DOHH2 (cell line): Measurements from ENCODE around the gene ADCY1.

Source experiments
- EZH2phosphoT487 ChIP-seq: fragments of 200-600 bp; sonication (generic); IDR thresholded peaks from 2 replicates; pipeline ENCODE4 v1.6.1; 2017; ENCODE audit warnings: borderline replicate concordance, mild to moderate bottlenecking, antibody characterized with exemption, low read length, moderate library complexity, mixed read lengths
- TF ChIP-seq, protein P1 (sequence below): fragments of 200-600 bp; sonication (generic); IDR thresholded peaks from one replicate; pipeline ENCODE4 v1.5.1; 2014; ENCODE audit warnings: antibody characterized with exemption, mild to moderate bottlenecking, low read depth, low read length; ENCODE audit not compliant: poor library complexity, severe bottlenecking

DNA sequence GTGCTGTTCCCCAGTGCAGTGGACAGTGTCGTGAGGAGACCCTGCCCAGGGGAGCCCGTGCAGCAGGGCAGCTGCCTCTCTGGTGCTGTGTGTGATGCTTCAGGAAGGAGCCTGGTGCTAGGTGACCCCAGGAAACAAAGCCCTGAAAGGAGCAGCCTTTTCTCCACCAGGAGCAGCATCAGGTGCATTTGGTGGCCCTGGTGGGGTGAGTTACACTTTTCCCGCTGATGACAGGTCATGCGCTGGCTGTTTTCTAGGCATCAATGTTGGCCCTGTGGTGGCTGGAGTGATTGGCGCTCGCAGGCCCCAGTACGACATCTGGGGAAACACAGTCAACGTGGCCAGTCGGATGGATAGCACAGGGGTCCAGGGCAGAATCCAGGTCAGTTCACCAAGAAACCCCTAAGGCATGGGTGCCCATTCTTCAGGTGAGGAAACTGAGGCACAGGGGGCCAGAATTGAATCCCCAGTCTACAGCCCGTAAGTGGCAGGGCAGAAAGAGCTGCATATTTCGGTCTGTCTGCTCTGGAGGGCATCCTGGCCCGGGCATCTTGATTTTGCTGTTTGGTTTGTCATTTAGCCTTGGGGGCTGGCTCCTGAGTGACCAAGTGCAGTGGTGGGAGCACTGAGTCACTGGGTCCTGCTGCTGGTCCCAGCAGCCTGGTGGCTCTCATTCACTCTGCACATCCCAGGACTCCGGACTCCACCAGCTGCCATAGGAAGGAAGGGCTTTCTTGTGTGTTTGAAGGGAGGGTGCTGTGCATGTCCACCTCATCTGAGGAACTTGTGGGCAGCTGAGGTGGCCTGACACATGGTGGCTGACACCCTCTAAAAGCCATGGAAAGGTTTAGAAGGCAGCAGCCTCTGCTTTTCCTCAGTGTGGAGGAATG, 136.3 kb downstream of the ADCY1 start:
- TF ChIP-seq, protein P1, sequence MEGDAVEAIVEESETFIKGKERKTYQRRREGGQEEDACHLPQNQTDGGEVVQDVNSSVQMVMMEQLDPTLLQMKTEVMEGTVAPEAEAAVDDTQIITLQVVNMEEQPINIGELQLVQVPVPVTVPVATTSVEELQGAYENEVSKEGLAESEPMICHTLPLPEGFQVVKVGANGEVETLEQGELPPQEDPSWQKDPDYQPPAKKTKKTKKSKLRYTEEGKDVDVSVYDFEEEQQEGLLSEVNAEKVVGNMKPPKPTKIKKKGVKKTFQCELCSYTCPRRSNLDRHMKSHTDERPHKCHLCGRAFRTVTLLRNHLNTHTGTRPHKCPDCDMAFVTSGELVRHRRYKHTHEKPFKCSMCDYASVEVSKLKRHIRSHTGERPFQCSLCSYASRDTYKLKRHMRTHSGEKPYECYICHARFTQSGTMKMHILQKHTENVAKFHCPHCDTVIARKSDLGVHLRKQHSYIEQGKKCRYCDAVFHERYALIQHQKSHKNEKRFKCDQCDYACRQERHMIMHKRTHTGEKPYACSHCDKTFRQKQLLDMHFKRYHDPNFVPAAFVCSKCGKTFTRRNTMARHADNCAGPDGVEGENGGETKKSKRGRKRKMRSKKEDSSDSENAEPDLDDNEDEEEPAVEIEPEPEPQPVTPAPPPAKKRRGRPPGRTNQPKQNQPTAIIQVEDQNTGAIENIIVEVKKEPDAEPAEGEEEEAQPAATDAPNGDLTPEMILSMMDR = no peak
- no peak for TF ChIP-seq EZH2phosphoT487
